ENCODE results near the gene TAF1B.
"Not testable (repeated sequence)": the region's sequence is repeated elsewhere in the genome, so short reads cannot be mapped to it uniquely, and the experiment has no call there.

Gene TAF1B

GRCh38 chr2:9857814-9858729 lies 14.8 kb downstream of the TAF1B start:
- no peak overlapping the region for H3K4me3 ChIP-seq (ENCODE audit: low read depth, low read length)
- DNase-seq (ENCODE audit: low read depth), result no peak
- no peak for TF ChIP-seq CTCF (IDR thresholded peaks at IDR 0.05; ENCODE audit: insufficient read depth, low read depth, low read length, missing control alignments)

GRCh38 chr2:9858730-9859068 lies 15.4 kb downstream of the TAF1B start:
- TF ChIP-seq CTCF (IDR thresholded peaks at IDR 0.05; ENCODE audit: insufficient read depth, low read depth, low read length, missing control alignments), result no peak

GRCh38 chr2:9860922-9861580 lies 17.8 kb downstream of the TAF1B start:
- not testable (repeated sequence) for H3K4me3 ChIP-seq (ENCODE audit: low read depth, low read length); DNase-seq (ENCODE audit: low read depth)

More at GRCh38 chr2:9858730-9859068, 15.4 kb downstream of the TAF1B start:
- no peak overlapping the region for H3K4me3 ChIP-seq (ENCODE audit: low read depth, low read length)
- no peak for DNase-seq (ENCODE audit: low read depth)

- H3K4me3 ChIP-seq (ENCODE audit: low read depth, low read length), result no peak overlapping the region
- TF ChIP-seq CTCF (IDR thresholded peaks at IDR 0.05; ENCODE audit: insufficient read depth, low read depth, low read length, missing control alignments), result no peak
- DNase-seq (ENCODE audit: low read depth), result no peak
Measured at GRCh38 chr2:9867881-9868280, 24.6 kb downstream of the TAF1B start.

GRCh38 chr2:9873337-9873736 lies 30.1 kb downstream of the TAF1B start:
- H3K4me3 ChIP-seq (ENCODE audit: low read depth, low read length), result no peak overlapping the region
- TF ChIP-seq CTCF (IDR thresholded peaks at IDR 0.05; ENCODE audit: insufficient read depth, low read depth, low read length, missing control alignments), result no peak
- DNase-seq (ENCODE audit: low read depth), result no peak

- TF ChIP-seq CTCF (IDR thresholded peaks at IDR 0.05; ENCODE audit: insufficient read depth, low read depth, low read length, missing control alignments), result no peak
- H3K4me3 ChIP-seq (ENCODE audit: low read depth, low read length), result no peak overlapping the region
- DNase-seq (ENCODE audit: low read depth), result no peak
Measured at GRCh38 chr2:9877026-9877425, 33.8 kb downstream of the TAF1B start.

- no peak for DNase-seq (ENCODE audit: low read depth)
- no peak overlapping the region for H3K4me3 ChIP-seq (ENCODE audit: low read depth, low read length)
- TF ChIP-seq CTCF (IDR thresholded peaks at IDR 0.05; ENCODE audit: insufficient read depth, low read depth, low read length, missing control alignments), result no peak
Measured at GRCh38 chr2:9877726-9878125, 34.5 kb downstream of the TAF1B start.

Measured in GM12865 (cell line).